GM20000 (cell line): ENCODE measurements around the gene AFMID.

Experiments used
- DNase-seq: peaks from one replicate; pipeline ENCODE4 v3.0.0; 2012; ENCODE audit warnings: low spot score
- TF ChIP-seq, protein P1 (sequence below): IDR thresholded peaks from 2 replicates; pipeline ENCODE4 v1.5.1; 2012; ENCODE audit warnings: mild to moderate bottlenecking, control low read depth; ENCODE audit errors: extremely low read depth, missing control alignments

The AFMID gene

GRCh38 chr17:78249074-78249817 is 62.1 kb downstream of the AFMID start:
- DNase-seq: no peak
- TF ChIP-seq, protein P1, sequence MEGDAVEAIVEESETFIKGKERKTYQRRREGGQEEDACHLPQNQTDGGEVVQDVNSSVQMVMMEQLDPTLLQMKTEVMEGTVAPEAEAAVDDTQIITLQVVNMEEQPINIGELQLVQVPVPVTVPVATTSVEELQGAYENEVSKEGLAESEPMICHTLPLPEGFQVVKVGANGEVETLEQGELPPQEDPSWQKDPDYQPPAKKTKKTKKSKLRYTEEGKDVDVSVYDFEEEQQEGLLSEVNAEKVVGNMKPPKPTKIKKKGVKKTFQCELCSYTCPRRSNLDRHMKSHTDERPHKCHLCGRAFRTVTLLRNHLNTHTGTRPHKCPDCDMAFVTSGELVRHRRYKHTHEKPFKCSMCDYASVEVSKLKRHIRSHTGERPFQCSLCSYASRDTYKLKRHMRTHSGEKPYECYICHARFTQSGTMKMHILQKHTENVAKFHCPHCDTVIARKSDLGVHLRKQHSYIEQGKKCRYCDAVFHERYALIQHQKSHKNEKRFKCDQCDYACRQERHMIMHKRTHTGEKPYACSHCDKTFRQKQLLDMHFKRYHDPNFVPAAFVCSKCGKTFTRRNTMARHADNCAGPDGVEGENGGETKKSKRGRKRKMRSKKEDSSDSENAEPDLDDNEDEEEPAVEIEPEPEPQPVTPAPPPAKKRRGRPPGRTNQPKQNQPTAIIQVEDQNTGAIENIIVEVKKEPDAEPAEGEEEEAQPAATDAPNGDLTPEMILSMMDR: no peak

GRCh38 chr17:78249818-78250806 is 63.0 kb downstream of the AFMID start:
- TF ChIP-seq, protein P1: no peak
- no peak for DNase-seq

DNA sequence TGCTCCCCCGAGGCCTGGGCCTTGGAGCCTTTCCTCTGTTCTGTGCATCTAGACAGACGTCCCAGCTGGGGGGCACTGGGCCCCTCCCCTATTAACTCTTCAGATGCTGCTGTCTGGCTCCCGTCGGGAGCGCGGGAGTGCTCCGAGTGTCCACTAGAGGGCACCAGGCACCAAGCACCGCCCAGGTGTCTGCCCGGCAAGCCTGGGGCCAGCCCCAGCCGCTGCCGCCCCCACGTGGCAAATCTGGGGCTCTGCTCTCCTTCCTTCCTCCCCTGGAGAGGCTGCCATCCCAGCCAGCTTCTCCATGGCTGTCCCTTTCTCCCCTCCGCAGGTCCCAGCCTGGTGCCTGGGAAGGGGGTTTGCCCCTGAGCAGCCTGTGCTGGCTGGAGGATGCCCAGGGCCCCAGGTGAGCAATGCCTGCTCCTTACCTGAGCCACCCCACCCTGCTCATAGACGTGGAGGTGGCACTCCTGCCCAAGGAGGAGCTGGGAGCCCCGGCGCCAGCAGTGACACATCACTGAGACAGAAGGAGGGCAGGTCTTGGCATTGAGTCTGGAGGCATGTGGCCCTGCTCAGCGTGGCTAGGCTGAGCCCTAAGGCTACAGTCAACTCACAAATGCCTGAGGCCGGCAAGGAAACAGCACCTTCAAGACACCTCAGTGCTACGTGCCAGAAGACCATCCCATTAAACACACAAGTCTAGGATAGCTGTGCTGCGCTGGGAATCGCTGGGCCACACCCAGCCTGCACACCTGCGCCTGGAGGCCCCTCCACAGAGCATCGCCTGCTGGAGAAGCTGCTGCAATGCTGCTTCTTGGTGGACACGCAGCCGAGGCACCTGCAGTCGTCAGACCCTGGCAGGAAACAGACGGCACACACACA is 64.0 kb downstream of the AFMID start:
- TF ChIP-seq, protein P1: peak; percentile 98
- peak; percentile 92 for DNase-seq

DNA sequence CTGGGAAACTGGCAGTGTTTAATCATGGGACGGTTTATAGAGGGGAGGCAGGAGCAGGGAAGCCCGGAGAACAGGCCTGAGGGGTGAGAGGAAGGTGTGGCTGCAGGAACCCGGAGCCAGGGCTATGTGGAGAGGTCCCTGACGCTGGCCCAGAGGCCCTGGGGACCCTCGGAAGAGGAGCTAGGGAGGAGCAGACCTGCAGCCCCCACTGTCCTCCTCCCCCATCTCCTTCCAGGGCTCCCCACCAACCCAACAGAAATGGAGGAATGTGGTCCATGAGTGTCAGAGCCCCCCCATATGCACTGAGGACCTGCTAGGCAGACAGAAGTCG is 64.6 kb downstream of the AFMID start:
- TF ChIP-seq, protein P1: no peak
- no peak for DNase-seq

- DNase-seq: no peak
These were observed 65.0 kb downstream of the AFMID start for GRCh38 chr17:78252111-78252634.

More at GRCh38 chr17:78252111-78252634, 65.0 kb downstream of the AFMID start:
- TF ChIP-seq, protein P1: no peak
